Activated T-cell treated with anti-CD3 and anti-CD28 coated beads, Interleukin-2, amount 50 U/mL, for 4 hours (primary cell): ENCODE measurements around the gene DCAF12. TPM values are rescaled to one million over a fixed set of nuclear protein-coding genes. Genes with fewer than 3 reads are reported as not detected.
"Not testable (repeated sequence)": the region's sequence is repeated elsewhere in the genome, so short reads cannot be mapped to it uniquely, and the experiment has no call there.

Source experiments
- ATAC-seq, 2 donors: fragments of 200-7000 bp; cut with Tn5 transposase; one replicate each; pipeline ENCODE4 v1.10.0; 2021
- DNase-seq: peaks from one replicate; pipeline ENCODE4 v3.0.0-alpha.2; 2020
- H3K27me3 Mint-ChIP-seq: one replicate; pipeline ENCODE4 v1.8.0; 2021; ENCODE audit warnings: low read depth, mixed read lengths
- H3K36me3 Mint-ChIP-seq: one replicate; pipeline ENCODE4 v1.8.0; 2022; ENCODE audit warnings: mixed read lengths; ENCODE audit not compliant: insufficient read depth
- H3K4me1 Mint-ChIP-seq: one replicate; pipeline ENCODE4 v1.8.0; 2021; ENCODE audit warnings: low read depth, mixed read lengths
- H3K4me3 Mint-ChIP-seq: one replicate; pipeline ENCODE4 v1.8.0; 2021; ENCODE audit warnings: mild to moderate bottlenecking, moderate library complexity, mixed read lengths
- H3K9me3 Mint-ChIP-seq: one replicate; pipeline ENCODE4 v1.8.0; 2021; ENCODE audit warnings: mixed read lengths
- total RNA-seq, 3 donors: library from RNA; stranded (reverse); gene quantifications; one replicate each; pipeline ENCODE4 v1.2.1, GENCODE V29; 2021

DCAF12 gene
- total RNA-seq, 3 donors from 2014 or later = 38.7 to 44.7 (median 41.4) TPM

DNA sequence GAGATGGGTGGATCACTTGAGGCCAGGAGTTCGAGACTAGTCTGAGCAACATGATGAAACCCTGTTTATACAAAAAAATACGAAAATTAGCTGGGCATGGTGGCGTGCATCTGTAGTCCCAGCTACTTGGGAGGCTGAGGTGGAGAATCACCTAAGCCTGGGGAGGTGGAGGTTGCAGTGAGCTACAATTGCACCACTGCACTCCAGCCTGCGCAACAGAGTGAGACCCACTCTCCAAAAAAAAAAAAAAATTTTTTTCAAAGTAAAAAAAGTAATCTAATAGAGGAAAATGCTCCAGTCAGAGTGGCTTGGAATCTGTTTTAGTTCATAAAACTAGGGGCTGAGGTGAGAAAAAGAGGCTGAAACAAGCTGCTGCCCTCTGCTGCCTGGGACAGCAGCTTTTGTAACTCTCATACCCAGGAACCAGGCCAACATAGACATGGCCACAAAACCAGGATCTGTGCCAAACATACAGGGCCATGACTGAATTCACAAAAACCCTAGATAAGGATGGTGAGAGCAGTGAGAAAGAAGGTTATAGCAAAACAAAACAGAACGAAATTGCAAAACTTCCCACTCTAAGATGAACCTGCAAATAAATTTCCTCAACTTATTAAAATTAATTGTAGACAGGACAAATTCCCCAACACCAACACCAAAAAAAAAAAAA, 13.1 kb upstream of the DCAF12 start:
- Mint-ChIP-seq H3K4me1 (peaks cover 7% of the 10 kb centered on the region), H3K36me3 (no peaks in the 10 kb centered on the region), H3K9me3 (no peaks in the 10 kb centered on the region), H3K4me3 (no peak overlapping the region), H3K27me3 (no peaks in the 10 kb centered on the region)
- DNase-seq (no peak), ATAC-seq (no peak)

GRCh38 chr9:34138644-34139043, 12.1 kb upstream of the DCAF12 start:
- not testable (repeated sequence) for H3K27me3 Mint-ChIP-seq, H3K4me1 Mint-ChIP-seq, H3K36me3 Mint-ChIP-seq, DNase-seq, ATAC-seq, H3K9me3 Mint-ChIP-seq, H3K4me3 Mint-ChIP-seq

DNA sequence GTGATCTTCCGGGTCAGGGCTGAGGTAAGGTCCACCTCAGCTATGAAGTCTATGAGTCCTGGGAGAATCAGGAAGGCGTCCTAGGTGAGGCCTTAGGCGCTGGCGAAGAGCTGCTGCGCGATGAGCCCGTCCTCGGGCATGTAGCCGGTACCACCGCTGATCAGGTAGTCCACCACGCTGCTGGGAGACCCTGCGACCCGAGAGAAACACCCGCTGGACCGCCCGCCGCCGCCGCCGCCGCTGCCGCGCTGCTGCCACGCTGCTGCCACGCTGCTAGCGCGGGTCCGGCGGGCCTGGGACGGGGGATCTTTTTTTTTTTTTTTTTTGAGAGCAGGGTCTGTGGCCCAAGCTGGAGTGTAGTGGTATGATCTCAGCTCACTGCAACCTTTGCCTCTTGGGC, 8.0 kb upstream of the DCAF12 start:
- Mint-ChIP-seq H3K4me1 (peaks cover 5% of the 10 kb centered on the region), H3K36me3 (no peaks in the 10 kb centered on the region), H3K27me3 (no peaks in the 10 kb centered on the region), H3K4me3 (no peak overlapping the region), H3K9me3 (no peaks in the 10 kb centered on the region)
- ATAC-seq = no peak
- no peak for DNase-seq

DNA sequence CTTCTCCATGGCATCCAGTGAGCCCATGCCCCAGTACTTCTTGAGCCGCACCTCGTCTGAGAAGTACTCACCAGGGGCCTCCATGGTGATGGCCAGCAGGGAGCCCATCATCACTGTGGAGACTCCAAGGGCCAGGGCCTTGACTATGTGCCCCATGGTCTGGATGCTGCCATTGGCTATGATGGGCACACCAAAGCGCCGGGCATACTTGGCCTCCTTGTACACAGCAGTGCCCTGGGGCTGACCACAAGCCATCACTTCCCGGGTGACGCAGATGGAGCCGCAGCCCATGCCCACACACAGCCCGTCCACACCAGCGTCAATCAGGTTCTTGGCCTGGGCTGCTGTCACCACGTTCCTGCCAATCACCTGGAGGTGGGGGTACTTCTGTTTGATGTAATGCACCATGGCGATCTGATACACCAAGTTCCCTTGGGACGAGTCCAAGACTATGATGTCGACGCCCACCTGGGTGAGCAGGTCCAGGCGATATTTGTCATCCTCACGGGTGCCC, 7.0 kb upstream of the DCAF12 start:
- H3K27me3 Mint-ChIP-seq = no peaks in the 10 kb centered on the region

DNA sequence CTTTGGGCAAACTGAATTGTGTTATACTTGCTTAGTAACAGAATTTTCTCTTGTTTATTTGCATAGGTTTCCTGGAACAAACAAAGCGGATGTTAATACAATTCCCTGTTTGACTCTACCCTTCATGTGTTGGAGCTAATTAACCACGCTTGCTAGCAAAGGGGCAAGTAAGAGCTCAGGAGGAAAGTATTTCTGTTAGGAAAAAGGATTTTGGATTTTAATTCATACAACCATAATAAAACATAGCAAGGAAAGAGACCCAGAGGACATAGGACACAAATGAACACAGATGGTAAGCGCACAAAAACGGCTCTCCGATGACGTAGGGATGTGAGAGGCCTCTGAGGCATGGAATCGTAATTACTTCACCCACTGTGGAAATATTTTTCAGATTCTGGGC, 5.1 kb upstream of the DCAF12 start:
- H3K36me3 Mint-ChIP-seq = no peaks in the 10 kb centered on the region
- no peak overlapping the region for H3K4me3 Mint-ChIP-seq
- H3K27me3 Mint-ChIP-seq = no peaks in the 10 kb centered on the region

More for the DNA sequence above, 7.0 kb upstream of the DCAF12 start:
- H3K9me3 Mint-ChIP-seq = no peaks in the 10 kb centered on the region
- no peaks in the 10 kb centered on the region for H3K4me1 Mint-ChIP-seq
- no peak overlapping the region for H3K4me3 Mint-ChIP-seq
- no peaks in the 10 kb centered on the region for H3K36me3 Mint-ChIP-seq
- DNase-seq (no peak), ATAC-seq (no peak)

DNA sequence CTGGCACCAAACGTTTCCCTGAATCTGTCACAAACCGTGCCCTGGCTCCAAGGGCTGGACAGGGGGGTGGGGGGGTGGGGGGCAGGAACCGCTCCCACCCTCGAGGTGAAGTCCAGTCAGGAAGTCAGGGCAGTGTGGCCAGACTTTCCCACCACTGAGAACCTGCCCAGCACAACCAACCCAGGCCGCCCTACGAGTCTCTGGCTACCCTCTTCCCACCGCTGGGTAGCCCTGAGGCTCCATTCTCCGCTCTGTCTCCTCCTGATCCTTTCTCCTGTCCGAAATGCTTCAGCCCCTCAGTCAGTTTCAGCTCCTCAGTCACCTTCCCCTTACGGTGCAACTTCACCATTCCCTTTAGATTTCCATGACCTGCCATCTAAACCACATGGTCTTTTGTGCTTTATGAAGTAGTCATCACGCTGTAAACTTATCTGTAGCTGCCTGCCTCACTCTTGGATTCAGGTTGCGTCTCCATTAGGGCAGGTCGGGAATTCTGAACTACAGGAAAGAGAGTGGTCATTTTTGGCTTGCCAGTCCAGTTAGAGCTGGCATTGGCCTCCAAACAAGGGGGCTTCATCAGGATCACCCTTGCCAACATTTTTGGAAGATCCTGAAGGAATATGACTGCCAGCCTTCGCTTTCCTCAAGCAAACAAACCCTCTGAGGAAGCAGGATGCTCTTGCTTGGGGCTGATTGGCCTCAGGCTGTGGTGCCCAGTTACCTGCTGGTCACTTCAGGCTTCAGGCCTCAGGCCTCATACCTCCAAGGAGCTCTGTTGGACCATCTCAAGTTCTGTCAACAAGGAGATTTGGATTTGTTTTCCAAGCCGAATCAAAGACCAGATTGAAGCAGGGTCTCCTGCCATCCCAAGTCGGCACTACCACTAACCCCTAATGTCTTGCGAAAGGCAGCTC, 794 bp upstream of the DCAF12 start:
- Mint-ChIP-seq H3K4me3 (peak overlapping the region; percentile 96), H3K27me3 (no peaks in the 10 kb centered on the region), H3K9me3 (no peaks in the 10 kb centered on the region), H3K4me1 (peaks cover 35% of the 10 kb centered on the region), H3K36me3 (peaks cover 17% of the 10 kb centered on the region)
- DNase-seq (no peak), ATAC-seq (no peak)

More for the DNA sequence above, 5.1 kb upstream of the DCAF12 start:
- Mint-ChIP-seq H3K4me1 (peaks cover 5% of the 10 kb centered on the region), H3K9me3 (no peaks in the 10 kb centered on the region)
- no peak for DNase-seq
- ATAC-seq = no peak

DNA sequence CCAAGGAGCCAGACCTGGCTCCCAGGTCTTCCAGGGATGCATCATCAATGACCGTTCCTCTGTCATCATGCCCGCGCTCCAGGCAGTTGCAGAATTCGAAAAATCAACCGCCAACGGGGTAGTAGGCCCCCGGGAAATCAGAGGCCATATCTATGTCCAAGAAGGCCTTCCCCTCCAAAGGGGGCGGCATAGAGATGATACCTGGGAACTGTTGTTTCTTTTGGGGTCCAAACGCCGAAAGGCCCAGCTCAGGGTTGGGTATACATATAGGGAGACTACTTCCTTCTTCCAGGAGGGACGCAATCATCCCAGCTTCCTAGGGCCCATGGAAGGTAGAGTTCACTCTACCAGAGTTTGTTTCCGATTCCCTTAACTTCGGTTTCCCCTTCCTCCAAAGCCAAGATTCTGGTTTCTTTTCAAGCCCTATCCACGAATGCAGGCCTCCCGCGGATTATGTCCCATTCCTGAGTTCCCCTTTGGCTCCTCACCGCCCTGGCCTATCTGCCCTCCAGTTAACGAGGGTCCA, 754 bp downstream of the DCAF12 start:
- H3K9me3 Mint-ChIP-seq = no peaks in the 10 kb centered on the region
- H3K36me3 Mint-ChIP-seq = peaks cover 27% of the 10 kb centered on the region
- peaks cover 49% of the 10 kb centered on the region for H3K4me1 Mint-ChIP-seq
- no peaks in the 10 kb centered on the region for H3K27me3 Mint-ChIP-seq
- DNase-seq (no peak), ATAC-seq (no peak)
- peak overlapping the region; percentile 96 for H3K4me3 Mint-ChIP-seq

- ATAC-seq = no peak
- Mint-ChIP-seq H3K9me3 (no peaks in the 10 kb centered on the region), H3K27me3 (no peaks in the 10 kb centered on the region), H3K36me3 (peaks cover 27% of the 10 kb centered on the region), H3K4me3 (peak overlapping the region; percentile 96), H3K4me1 (peaks cover 50% of the 10 kb centered on the region)
- no peak for DNase-seq
Measured at GRCh38 chr9:34124926-34125325, 1.6 kb downstream of the DCAF12 start.

DNA sequence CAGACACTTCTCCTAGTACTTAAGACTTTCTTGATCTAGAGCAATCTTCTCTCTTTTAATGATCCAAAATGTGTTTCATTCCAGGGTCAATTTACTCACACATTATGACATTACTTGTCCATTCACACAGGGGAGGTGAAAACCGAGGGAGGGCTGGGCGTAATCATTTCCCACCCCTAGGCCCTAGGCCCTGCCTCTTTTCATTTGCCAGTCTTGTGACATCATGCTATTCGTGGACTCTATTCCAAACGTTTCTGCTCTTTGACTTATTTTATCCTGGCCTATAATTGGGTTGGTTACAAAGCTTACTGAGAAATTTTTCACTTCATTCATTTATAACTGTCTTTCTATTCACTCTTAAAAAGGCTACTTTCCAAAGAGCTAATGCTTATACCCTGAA, 2.4 kb downstream of the DCAF12 start:
- Mint-ChIP-seq H3K4me3 (peak overlapping the region; percentile 96), H3K4me1 (peaks cover 50% of the 10 kb centered on the region), H3K9me3 (no peaks in the 10 kb centered on the region), H3K27me3 (no peaks in the 10 kb centered on the region), H3K36me3 (peaks cover 27% of the 10 kb centered on the region)
- no peak for ATAC-seq
- DNase-seq = no peak

DNA sequence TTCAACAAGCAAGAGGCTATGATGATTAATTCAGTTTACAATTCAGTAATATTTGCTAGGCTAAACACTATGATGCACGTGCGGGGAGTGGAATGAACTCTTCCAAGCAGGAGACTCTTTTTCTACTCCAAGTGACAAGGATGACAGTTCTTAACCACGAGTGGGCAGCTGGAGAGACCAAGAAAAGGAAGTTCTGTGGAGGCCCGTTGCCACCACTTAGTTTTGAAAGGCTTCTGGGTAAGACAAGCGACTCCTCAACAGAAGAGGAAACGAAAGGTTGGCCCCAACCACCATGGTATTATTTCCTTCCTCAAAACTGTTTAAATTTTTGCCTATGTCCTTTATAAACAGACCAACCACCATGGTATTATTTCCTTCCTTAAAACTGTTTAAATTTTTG, 2.8 kb downstream of the DCAF12 start:
- no peak for ATAC-seq
- no peak for DNase-seq
- Mint-ChIP-seq H3K4me3 (peak overlapping the region; percentile 96), H3K9me3 (no peaks in the 10 kb centered on the region), H3K4me1 (peaks cover 50% of the 10 kb centered on the region), H3K27me3 (no peaks in the 10 kb centered on the region), H3K36me3 (peaks cover 30% of the 10 kb centered on the region)

DNA sequence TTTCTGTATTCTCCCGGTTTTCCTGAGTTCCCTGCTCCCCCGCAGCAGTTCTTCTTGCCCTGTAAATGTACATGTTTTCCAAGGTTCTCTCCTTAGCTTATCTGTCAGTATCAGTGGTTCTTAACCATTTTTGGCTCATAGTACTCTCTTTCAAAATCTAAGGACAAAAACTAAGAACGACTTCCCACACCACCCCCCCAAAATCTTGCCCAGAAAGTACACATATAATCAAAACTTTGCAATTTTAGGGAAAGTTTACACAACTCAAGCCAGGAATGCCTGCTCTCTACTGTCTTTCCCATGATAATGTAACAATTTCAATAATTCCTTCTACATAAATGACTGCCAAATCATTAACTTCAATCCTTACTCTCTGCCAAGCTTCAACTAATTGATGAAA, 4.5 kb downstream of the DCAF12 start:
- peaks cover 47% of the 10 kb centered on the region for H3K4me1 Mint-ChIP-seq
- ATAC-seq (no peak), DNase-seq (no peak)
- H3K4me3 Mint-ChIP-seq = no peak overlapping the region
- no peaks in the 10 kb centered on the region for H3K27me3 Mint-ChIP-seq
- no peaks in the 10 kb centered on the region for H3K9me3 Mint-ChIP-seq
- H3K36me3 Mint-ChIP-seq = peaks cover 32% of the 10 kb centered on the region

GRCh38 chr9:34119713-34120112, 6.8 kb downstream of the DCAF12 start:
- DNase-seq (no peak), ATAC-seq (no peak)
- peaks cover 39% of the 10 kb centered on the region for H3K36me3 Mint-ChIP-seq
- no peaks in the 10 kb centered on the region for H3K27me3 Mint-ChIP-seq
- H3K4me1 Mint-ChIP-seq = peaks cover 41% of the 10 kb centered on the region
- no peaks in the 10 kb centered on the region for H3K9me3 Mint-ChIP-seq
- H3K4me3 Mint-ChIP-seq = no peak overlapping the region

- Mint-ChIP-seq H3K4me1 (peaks cover 12% of the 10 kb centered on the region), H3K36me3 (peaks cover 24% of the 10 kb centered on the region), H3K27me3 (no peaks in the 10 kb centered on the region), H3K9me3 (no peaks in the 10 kb centered on the region), H3K4me3 (no peak overlapping the region)
- DNase-seq = no peak
- ATAC-seq = no peak
Measured at GRCh38 chr9:34114436-34114835, 12.1 kb downstream of the DCAF12 start.

GRCh38 chr9:34106110-34106509, 20.4 kb downstream of the DCAF12 start:
- no peak overlapping the region for H3K4me3 Mint-ChIP-seq
- H3K27me3 Mint-ChIP-seq = no peaks in the 10 kb centered on the region
- peaks cover 7% of the 10 kb centered on the region for H3K4me1 Mint-ChIP-seq
- H3K9me3 Mint-ChIP-seq = no peaks in the 10 kb centered on the region
- H3K36me3 Mint-ChIP-seq = peaks cover 32% of the 10 kb centered on the region
- ATAC-seq = no peak
- no peak for DNase-seq
